ENCODE results near the gene HMGXB4. TPM values are rescaled to one million over a fixed set of nuclear protein-coding genes. Genes with fewer than 3 reads are reported as not detected.

HMGXB4 gene
- total RNA-seq, 1 donor: 22.5 TPM

DNA sequence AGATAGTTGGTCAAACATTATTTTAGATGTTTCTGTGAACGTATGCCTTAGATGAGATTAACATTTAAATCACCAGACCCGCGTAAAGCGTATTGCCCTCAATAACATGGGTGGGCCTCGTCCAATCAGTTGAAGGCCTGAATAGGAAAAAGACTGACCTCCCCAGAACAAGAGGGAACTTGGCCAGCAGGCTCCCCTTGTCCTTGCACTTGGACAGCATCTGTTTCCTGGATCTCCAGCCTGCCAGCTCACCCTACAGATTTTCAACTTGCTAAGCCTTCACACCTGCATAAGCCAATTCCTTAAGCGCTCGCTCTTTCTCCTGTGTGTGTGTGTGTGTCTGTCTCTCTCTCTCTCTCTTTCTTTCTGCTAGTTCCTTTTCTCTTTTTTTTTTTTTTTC lies 50.6 kb downstream of the HMGXB4 start:
- H3K4me3 ChIP-seq (ENCODE audit: low read depth, low read length): no peak overlapping the region
- TF ChIP-seq, protein P1, sequence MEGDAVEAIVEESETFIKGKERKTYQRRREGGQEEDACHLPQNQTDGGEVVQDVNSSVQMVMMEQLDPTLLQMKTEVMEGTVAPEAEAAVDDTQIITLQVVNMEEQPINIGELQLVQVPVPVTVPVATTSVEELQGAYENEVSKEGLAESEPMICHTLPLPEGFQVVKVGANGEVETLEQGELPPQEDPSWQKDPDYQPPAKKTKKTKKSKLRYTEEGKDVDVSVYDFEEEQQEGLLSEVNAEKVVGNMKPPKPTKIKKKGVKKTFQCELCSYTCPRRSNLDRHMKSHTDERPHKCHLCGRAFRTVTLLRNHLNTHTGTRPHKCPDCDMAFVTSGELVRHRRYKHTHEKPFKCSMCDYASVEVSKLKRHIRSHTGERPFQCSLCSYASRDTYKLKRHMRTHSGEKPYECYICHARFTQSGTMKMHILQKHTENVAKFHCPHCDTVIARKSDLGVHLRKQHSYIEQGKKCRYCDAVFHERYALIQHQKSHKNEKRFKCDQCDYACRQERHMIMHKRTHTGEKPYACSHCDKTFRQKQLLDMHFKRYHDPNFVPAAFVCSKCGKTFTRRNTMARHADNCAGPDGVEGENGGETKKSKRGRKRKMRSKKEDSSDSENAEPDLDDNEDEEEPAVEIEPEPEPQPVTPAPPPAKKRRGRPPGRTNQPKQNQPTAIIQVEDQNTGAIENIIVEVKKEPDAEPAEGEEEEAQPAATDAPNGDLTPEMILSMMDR (IDR thresholded peaks at IDR 0.05; ENCODE audit: insufficient read depth, low read depth, low read length): no peak
- DNase-seq (ENCODE audit: low read depth): no peak

DNA sequence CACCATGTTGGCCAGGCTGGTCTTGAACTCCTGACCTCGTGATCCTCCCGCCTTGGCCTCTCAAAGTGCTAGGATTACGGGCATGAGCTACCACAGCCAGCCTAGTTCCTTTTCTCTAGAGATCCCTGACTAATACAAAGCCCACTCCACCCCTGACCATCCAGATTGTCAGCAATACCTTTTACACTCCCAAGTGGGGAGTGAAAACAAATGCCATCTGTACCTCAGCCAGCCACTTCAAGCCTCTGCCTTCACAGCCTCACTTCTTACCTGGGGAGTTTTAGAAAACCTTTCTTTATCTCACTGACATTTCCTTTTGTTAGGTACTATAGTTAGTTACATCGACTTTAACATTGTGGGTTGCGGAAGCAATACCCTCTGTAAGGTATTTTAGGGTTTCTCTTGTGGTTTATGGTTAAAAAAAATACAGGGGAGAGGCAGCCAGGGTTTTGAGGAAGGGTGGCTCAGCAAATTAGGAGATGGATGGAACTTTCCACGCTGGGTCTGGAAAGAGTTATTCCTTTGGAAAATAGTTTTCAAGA lies 51.3 kb downstream of the HMGXB4 start:
- DNase-seq (ENCODE audit: low read depth): no peak

DNA sequence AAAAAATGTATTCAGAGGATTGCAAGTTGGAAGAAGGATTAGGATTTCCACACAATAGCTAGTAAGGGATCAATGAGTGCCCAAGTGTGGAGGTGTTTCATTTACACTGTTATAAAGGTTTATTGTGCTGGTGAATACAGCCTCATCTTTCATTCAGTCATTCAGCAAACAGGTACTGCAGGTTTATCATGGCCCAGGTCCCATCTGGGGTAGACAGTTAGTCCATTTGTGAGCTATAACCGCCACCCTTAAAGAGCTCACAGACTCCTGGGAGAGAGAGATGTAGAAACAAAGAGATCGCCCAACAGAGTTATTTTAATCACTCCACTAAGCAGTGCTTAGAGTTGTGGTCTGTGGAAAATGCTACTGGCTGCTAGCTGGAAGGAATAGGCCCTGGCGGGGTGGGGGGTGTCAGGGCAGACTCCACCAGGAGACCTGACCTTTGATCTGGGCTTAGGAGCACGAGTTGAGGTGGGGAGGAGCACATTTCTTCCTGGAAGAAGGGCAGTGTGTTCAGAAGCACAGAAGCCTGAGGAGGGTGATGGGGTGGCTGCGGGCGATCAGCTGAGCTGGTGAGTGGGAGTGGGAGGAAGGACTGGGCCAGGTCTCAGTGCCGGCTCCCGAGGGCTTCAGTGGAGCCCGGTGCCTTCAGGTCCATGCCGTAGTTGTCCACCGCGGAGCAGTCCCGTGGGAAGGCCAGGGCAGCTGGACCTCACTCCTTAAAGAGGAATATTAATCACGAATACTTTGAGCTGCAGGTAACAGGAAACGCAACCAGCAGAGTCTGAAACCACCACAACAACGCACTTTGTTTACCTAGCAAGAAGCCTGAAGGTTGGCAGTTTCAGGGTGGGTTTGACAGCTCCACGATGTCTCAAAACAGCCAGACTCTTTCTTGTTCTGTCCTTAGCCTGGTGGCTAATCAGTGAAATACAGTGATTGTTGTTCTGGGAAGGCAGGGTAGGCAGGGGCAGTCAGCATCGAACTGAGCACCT lies 53.6 kb downstream of the HMGXB4 start:
- DNase-seq (ENCODE audit: low read depth): no peak
- TF ChIP-seq, protein P1 (IDR thresholded peaks at IDR 0.05; ENCODE audit: insufficient read depth, low read depth, low read length): no peak
- no peak overlapping the region for H3K4me3 ChIP-seq (ENCODE audit: low read depth, low read length)

More for the DNA sequence above, 51.3 kb downstream of the HMGXB4 start:
- no peak overlapping the region for H3K4me3 ChIP-seq (ENCODE audit: low read depth, low read length)
- TF ChIP-seq, protein P1 (IDR thresholded peaks at IDR 0.05; ENCODE audit: insufficient read depth, low read depth, low read length): no peak

DNA sequence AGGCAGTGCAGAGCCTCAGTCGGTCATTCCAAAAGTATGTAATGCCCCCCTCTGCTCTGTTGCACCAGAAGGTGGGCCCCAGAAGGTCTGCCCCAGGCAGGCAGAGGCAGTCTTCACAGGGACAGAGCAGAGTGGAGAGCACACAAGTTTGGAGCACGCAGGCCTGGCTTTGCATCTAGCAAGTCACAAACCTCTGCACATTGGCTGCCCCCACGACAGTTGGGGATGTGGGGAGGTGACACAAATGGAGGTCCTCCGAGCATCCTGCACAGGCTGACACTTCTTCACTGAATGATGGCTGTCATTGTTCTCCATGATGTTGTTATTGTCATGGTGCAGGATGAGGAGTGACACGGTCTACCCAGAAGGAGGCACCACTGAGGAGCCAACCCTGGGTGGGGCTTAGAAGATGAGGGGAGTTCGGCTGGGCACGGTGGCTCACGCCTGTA lies 54.3 kb downstream of the HMGXB4 start:
- no peak overlapping the region for H3K4me3 ChIP-seq (ENCODE audit: low read depth, low read length)
- TF ChIP-seq, protein P1 (IDR thresholded peaks at IDR 0.05; ENCODE audit: insufficient read depth, low read depth, low read length): no peak
- DNase-seq (ENCODE audit: low read depth): no peak

DNA sequence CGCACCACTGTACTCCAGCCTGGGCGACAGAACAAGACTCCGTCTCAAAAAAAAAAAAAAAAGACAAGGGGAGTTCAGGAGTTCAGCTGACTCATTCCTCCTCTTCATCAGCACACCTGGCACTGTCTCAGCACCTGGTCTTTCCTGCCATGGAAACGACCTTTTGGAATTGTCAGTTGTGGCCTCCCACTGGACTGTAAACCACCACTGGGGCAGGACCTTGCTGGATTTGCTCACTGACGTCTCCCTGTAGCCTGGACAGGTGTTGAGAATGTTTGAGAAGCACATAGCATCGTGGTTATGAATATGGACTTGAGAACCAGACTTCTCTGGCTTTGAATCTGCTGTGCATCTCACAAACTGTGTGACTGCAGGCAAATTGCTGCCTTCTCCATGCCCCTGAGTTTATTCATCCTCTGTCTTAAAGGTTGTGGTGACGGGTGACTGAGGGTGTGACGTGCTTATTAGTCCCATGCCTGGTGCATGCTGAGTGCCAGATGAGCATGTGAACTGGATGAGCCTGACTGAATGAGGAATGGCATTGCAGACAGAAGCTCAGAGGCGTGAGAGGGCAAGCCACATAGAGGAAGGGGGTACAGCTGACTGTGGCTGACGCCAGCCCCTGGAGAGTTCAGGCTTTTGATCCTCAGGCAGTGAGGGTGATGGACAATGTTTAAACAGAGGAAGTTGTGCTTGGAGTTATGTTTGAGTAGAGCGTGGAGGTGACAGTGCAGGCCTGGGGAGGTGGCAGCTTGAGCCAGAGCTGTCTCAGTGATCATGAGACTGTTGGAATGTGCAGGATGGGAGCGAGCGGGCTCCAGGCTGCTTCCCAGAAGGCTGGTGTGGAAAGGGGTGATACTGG lies 55.1 kb downstream of the HMGXB4 start:
- TF ChIP-seq, protein P1 (IDR thresholded peaks at IDR 0.05; ENCODE audit: insufficient read depth, low read depth, low read length): no peak
- no peak overlapping the region for H3K4me3 ChIP-seq (ENCODE audit: low read depth, low read length)
- DNase-seq (ENCODE audit: low read depth): no peak

DNA sequence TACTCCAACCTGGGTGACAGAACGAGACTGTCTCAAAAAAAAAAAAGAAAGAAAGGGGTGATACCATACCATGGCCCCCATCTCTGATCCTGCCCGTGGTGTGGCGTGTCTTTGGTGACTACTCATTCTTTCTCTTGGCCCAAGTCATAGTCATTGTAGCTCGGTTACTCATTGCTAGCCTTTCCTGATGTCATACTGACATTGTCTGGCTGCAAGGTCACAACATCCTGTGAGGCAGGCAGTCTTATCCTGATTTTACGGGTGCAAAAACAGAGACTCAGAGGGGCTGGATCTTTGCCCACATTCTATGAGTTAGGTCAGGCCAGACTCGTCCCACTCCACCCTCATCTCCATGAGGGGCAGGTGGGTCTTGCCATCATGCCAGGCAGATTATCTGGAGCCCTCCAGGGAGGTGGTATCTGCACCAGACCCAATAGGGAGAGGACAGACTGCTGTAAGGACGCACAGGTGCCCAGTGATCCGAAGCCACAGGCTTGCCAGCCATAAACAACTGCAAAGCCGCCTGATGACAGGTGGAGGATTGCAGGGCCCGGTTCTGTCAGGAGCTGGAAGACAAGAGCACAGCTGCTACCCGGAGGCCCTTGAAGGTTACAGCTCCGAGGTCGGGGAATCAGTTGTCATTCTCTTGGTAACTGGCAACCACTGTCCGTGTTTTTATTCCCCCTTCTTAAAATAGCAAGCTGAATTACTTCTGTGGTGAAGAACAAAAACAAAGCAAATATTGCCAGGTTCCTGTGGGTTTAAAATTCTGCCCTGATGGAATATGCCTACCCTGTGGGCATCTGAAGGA lies 56.2 kb downstream of the HMGXB4 start:
- peak; percentile 82 for DNase-seq (ENCODE audit: low read depth)
- H3K4me3 ChIP-seq (ENCODE audit: low read depth, low read length): no peak overlapping the region
- TF ChIP-seq, protein P1 (IDR thresholded peaks at IDR 0.05; ENCODE audit: insufficient read depth, low read depth, low read length): no peak
